GM12872 (cell line): Measurements from ENCODE around the gene KCMF1.

Experiments
- CTCF ChIP-seq: IDR thresholded peaks from 3 replicates; pipeline ENCODE4 v1.5.1; 2011; ENCODE audit warnings: low read depth, mild to moderate bottlenecking, low read length, moderate library complexity; ENCODE audit not compliant: insufficient read depth

KCMF1 gene

DNA sequence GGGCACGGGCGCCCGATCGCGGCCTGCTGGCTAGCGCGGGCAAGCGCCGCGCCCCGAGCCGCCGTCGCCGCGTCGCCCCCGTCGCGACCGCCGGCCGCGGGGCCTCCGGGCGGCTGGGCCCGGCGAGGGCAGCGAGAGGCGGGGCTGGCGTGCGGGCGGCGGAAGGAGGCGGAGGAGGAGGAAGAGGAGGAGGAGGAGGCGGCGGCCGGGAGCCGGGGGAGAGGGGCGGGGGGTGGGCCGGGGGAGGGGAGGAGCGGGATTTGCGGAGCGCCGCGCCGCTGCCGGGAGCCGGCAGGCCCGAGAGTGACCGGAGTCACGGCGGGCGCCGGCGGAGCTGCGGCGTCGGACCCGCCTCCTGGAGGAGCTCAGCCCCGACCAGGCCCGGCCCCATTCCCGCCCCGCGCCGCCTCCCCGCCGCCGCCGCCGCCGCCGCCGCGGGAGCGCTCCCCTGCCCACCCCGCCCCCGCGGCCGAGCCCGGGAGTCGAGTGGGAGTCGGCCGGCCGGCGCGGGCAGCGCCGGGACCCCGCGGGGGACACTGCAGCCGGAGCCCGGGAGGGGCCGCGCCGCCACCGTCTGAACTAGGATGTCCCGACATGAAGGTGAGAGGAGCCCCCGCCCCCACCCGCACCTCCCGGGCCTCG lies at the start of gene KCMF1:
TSS of gene KCMF1 (plus strand) at position 294 of the 642 bp plus-strand sequence. CDS start at position 585, 291 bp downstream.
- TF ChIP-seq CTCF: no peak

DNA sequence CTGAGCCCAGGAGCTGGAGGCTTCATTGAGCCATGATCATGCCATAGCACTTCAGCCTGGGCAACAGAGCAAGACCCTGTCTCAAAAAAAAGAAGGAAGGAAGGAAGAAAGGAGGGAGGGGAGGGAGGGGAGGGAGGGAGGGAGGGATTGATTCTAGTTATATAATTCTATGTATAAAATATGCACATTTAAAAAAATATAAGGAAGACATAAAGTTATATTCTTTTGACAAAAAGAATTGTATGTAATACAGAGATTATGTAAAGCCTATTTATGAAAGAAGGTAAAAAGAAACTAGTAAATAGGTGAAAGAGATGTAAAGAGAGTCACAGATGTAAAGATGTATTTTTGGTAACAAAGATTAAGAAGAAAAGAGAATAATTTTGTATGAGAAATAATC lies 48.0 kb upstream of the KCMF1 start:
- no peak for TF ChIP-seq CTCF

DNA sequence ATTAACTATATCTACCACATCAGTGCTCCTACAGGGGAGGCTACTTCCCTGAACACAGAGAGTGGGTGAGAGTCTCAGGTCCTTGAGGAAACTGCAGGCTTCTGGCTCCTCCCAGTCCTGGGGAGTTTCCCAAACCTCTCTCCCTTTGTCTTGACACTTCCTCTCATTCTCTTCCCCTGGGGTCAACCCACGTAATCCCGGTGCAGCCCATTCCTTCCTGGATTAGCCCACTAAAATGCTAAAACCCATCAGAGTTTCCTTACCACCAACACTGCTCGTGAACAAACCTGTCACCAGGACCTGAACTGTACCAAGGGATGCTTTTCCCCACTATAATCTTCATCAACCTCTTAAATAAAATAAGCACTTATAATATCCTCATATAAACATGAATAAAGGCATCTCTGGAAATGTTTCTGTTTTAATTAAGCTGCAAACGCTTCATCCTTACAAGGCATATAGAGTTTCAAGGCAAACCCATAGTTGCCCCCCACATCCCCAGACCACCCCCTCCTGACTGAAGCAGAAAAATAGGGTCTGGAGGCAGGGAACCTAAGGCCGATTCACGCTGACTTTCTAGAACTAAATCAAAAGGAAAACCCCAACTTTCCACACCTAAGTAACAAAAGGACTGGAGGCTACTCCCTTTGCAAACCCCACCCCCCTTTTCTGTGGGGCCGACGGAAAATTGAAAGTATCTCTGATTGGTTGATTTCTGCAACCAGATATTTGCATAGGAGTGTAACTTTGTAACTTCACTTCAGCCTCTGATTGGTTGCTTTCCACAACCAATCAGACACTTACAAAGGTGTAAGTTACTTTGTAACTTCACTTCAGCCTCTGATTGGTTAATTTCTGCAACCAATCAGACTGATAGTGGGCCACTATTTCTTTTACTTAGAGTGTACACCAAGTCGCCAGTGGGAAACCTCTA lies 46.5 kb upstream of the KCMF1 start:
- TF ChIP-seq CTCF: no peak

DNA sequence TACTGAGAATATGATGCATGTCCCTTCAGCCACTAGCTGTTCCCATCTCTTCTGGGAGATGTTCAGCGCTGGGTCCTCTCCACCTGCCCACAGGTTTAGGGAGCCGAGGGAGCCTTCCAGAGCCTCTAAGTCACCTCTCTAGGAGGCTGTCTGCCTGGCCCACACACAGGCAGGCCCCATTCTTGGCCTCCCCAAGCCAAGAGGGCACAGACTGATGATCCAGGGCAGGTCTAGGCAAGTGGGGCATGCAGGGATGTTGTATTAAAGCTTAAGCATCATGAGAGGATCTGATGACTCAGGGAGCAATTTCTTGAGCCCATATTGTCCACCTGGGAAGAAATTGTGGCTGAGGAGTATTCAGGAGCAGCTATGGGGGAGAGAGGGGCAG lies 45.6 kb upstream of the KCMF1 start:
- no peak for TF ChIP-seq CTCF

- TF ChIP-seq CTCF: peak; percentile 98
Measured at GRCh38 chr2:84925724-84926376, 45.1 kb upstream of the KCMF1 start.

- TF ChIP-seq CTCF: no peak
Measured at GRCh38 chr2:84927275-84927627, 43.7 kb upstream of the KCMF1 start.

- no peak for TF ChIP-seq CTCF
Measured at GRCh38 chr2:84931384-84931821, 39.6 kb upstream of the KCMF1 start.
